HG02885 (cell line): ENCODE results near the gene TAP2.

Source experiments
- ATAC-seq: cut with Tn5 transposase; IDR thresholded peaks from one replicate; pipeline ENCODE4 v1.9.1; 2021; ENCODE audit warnings: mild to moderate bottlenecking; ENCODE audit not compliant: unreplicated experiment, poor library complexity

TAP2 gene

GRCh38 chr6:32854376-32855178 lies 16.0 kb upstream of the TAP2 start:
- ATAC-seq: peak; percentile 12

- ATAC-seq: peak; percentile 86
These were observed 15.2 kb upstream of the TAP2 start, which contains the start of the genes PSMB9 and TAP1 for GRCh38 chr6:32853541-32854375. TSS of gene PSMB9 (plus strand) at chr6:32854192. CDS start at chr6:32854230, 38 bp downstream. TSS of gene TAP1 (minus strand) at chr6:32853704. CDS start at chr6:32853636, 68 bp downstream.

- peak; percentile 15 for ATAC-seq
These were observed 14.5 kb upstream of the TAP2 start for GRCh38 chr6:32852844-32853540.

GRCh38 chr6:32852018-32852843 lies 13.7 kb upstream of the TAP2 start:
- no peak for ATAC-seq

- no peak for ATAC-seq
These were observed 12.5 kb upstream of the TAP2 start for GRCh38 chr6:32851025-32851424.

GRCh38 chr6:32849126-32849525 lies 10.6 kb upstream of the TAP2 start:
- ATAC-seq: no peak

GRCh38 chr6:32847795-32848194 lies 9.3 kb upstream of the TAP2 start:
- no peak for ATAC-seq

- ATAC-seq: no peak
These were observed 8.5 kb upstream of the TAP2 start for GRCh38 chr6:32847004-32847403.

GRCh38 chr6:32845384-32845884 lies 6.9 kb upstream of the TAP2 start:
- no peak for ATAC-seq

- no peak for ATAC-seq
These were observed 6.4 kb upstream of the TAP2 start for GRCh38 chr6:32844839-32845383.

- ATAC-seq: peak; percentile 81
These were observed 5.7 kb upstream of the TAP2 start, which contains the start of gene PSMB8 for GRCh38 chr6:32843979-32844838. TSS of gene PSMB8 (minus strand) at chr6:32844047. CDS start at chr6:32843996, 51 bp downstream.

GRCh38 chr6:32843331-32843978 lies 4.9 kb upstream of the TAP2 start:
- no peak for ATAC-seq

- ATAC-seq: no peak
These were observed 4.2 kb upstream of the TAP2 start for GRCh38 chr6:32842690-32843089.

- ATAC-seq: no peak
These were observed 3.6 kb upstream of the TAP2 start for GRCh38 chr6:32842021-32842650.

- ATAC-seq: no peak
These were observed 2.2 kb upstream of the TAP2 start for GRCh38 chr6:32840604-32841246.

GRCh38 chr6:32839356-32839755 lies 817 bp upstream of the TAP2 start:
- no peak for ATAC-seq

GRCh38 chr6:32837651-32838113 lies 857 bp downstream of the TAP2 start:
- ATAC-seq: no peak
